GM18520 (cell line): Measurements from ENCODE around the gene MCM8.

ENCODE experiments used
- ATAC-seq: cut with Tn5 transposase; IDR thresholded peaks from one replicate; pipeline ENCODE4 v1.9.1; 2021; ENCODE audit not compliant: unreplicated experiment

MCM8 gene

DNA sequence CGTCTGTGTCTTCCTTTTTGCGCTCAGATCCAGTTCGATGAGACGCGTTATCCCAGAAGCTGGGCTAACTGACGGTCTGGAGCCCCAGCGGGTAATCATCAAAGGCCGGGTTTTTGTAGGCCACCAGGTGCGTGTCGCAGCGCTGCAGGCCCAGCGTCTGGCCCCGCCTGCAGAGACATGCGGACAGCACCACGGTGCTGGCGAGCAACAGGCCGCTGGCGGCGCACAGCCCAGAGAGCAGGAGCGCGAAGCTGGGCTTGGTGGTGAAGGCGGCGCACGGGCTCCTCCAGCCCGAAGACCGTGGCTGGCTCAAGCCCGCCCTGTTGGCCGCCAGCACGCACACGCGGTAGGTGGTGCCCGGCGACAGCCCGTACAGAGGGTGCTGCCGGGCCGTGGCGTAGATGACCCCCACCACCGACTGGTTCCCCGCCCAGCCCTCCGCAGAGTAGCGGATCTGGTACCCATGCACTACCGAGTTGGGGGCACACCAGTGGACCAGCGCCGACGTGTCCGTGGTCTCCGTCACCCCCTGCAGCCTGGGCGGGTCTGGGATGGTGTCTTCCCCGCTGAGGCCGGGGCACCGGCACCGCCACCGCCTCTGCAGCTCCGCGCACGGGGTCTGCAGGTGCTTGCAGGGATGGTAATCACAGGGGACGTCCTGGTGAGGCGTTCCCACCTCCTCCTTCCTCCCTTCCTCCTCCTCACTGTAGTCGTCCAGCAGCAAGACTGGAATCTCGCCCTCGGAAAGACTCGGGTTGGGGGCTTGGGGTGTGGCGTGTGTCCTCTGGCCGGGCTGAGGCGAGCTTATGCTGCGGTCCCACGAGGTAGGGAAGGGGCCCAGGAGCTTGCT is 90.7 kb downstream of the MCM8 start:
- ATAC-seq: no peak

DNA sequence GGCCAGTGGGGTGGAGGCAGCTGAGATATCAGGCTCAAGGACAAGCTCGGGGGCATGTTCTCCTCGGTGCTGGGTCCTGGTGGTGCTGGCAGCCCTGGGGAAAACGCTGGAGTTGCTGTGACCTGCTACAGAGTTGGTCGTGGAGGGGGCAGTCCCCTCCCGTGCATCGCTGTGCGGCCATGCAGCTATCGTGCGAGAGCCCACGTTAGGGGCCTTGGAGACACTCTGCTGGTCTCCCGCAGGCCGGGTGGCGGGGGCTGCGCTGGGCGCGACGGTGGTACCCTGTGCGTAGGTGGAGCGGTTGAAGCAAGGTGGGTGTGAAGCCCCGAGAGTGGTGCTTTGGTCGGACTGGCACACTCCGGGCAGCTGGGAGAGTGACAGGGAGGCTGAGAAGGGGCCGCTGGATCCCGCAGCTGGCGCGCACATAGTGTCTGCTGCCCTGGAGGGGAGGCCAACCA is 91.4 kb downstream of the MCM8 start:
- ATAC-seq: no peak

DNA sequence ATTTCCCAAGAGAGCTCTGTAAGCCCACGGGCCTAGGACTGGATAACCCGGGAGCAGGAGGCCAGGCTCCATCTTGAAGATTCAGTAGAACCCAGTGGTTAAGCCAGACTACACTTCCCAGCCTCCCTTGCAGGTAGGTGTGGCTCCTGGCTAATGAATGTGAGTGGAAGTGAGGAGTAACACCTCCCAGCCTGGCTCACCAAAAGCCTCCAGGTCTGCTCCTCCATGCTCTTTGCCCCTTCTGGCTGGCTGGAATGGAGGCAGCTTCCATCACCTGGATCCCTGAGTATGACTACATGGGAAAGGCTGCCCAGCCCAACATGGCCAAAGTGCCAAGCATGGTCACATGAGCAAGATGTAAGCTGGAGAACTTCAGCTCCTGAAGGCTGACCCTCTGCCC is 93.7 kb downstream of the MCM8 start:
- no peak for ATAC-seq

DNA sequence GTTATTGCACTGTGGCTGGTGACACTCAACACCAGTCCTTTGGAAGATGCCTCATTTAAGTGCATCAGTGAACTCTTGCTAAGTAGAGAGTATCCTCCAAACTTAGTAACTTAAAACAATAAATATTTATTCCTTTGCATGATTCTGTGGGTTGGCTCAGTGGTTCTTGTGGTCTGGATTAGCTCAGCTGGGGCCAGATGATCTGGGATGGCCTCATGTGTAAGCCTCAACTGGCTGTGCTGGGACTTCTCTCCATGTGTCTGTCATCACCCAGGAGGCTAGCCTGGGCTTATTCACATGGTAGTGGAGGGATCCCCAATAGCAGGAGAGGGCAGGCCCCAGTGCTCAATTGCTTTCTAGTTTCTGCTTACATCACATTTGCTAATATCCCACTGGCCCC is 95.1 kb downstream of the MCM8 start:
- ATAC-seq: no peak

DNA sequence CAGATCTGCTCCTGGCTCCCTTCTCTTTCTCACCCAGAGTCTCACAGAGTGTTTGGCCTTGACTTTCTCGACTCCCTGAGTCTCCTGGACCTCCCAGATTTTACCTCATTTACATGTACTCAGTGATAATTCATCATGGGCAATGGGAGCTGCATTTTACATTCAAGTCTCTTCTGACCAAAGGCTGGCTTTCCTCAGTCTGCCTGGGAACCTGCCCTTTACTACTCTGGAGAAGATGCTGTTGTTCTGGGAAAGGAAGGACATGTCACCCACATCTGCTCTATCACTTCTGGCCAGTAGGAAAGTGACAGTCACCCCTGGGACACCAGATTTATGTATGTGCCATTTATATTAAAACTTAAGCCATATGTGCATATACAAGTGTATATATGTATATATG is 96.0 kb downstream of the MCM8 start:
- ATAC-seq: no peak

DNA sequence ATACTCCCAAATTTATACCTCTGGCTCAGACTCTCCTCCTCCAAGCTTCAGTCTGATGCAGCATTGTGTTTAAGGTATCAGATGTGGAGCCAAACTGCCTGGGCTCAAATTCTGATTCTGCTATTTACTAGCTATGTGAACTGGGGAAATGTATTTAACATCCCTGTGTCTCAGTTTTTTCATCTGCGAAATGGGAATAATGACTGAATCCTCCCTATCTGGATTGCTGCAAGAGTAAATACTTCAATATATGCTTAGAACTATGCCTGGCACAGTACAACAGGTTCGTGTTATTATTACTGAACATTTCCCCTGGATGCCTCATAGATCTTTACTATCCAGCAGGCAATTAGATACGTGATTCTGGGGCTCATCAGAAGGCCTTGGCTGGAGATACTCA is 97.9 kb downstream of the MCM8 start:
- no peak for ATAC-seq
